NCI-H1417 treated with DMSO at 0.1 percent for 48 hours (cell line): ENCODE data around the gene ZNF175.
A peak's percentile ranks its signal among the peaks of the same experiment; 100 is the strongest.

ENCODE experiments used
- DNase-seq: peaks from one replicate; lab custom pipeline; 2025; lab: John Stamatoyannopoulos, UW

The ZNF175 gene

GRCh38 chr19:51570962-51571575, at the start of gene ZNF175:
TSS of gene ZNF175 (plus strand) at chr19:51571283. CDS start at chr19:51573330, 2,047 bp downstream.
- peak; percentile 71 for DNase-seq

DNA sequence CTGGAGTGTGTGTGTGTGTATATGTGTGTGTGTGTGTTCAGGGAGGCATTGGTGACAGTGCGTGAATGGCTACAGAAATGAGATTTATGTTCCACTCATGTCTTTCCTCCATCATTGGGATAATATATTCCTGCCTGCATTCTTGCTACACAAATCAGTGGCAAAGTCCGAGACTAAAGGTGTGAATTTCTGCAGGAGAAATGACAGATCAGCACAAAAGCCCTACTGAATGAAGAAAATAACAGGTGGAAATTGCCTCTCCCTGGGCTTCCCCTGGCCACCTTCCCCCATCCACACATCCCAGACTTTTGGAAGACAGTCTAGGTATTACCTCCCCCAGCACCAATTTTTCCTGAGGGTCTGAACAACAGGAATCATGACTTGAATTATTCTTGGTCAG, 49.7 kb upstream of the ZNF175 start:
- no peak for DNase-seq

DNA sequence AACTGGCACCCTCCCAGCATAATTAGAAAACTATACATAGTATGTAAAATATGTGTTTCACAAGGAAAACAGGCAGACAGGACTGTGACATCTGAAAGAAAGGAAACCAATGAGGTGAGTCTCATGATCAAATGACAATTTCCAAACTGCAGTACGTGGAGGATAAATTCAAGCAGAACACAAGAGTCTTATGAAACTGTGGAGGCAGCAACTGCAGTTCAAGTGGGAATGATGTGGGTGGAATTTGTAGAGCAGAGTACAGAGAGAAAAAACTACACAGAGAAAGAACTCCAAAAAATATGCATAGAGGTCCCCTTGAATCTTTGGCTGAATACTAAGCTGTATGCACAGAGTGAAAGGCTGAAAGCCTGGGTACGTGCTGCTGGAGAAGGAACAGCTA, 49.3 kb upstream of the ZNF175 start:
- no peak for DNase-seq

- DNase-seq = no peak
Observed at GRCh38 chr19:51524666-51525264, 46.3 kb upstream of the ZNF175 start.

- no peak for DNase-seq
Observed at GRCh38 chr19:51525651-51526050, 45.4 kb upstream of the ZNF175 start.

DNA sequence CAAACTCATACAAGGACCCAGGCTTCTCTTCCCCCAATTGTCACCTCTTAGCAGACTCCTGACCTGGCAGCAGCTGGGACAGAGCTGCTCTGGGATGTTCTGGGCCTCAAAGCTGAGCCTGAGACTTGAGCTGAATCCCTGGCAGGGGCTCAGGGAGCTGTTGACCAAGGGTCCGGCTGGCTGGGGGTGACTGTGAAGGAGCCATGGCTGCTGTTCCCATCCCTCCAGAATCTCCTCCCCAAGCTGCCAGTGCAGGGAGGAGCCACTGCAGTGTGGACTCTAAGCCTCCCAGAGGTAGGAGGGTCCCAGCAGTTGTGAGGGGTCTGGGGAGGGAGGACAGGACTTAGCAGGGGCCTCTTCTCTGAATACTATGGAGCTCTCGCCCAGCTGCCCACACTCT, 41.8 kb upstream of the ZNF175 start:
- DNase-seq = no peak

- no peak for DNase-seq
Observed at GRCh38 chr19:51530616-51531015, 40.5 kb upstream of the ZNF175 start.

- no peak for DNase-seq
Observed at GRCh38 chr19:51531349-51532315, 39.5 kb upstream of the ZNF175 start, which contains the start of gene SIGLEC6. TSS of gene SIGLEC6 (minus strand) at chr19:51531670. CDS start at chr19:51531648, 22 bp downstream.

DNA sequence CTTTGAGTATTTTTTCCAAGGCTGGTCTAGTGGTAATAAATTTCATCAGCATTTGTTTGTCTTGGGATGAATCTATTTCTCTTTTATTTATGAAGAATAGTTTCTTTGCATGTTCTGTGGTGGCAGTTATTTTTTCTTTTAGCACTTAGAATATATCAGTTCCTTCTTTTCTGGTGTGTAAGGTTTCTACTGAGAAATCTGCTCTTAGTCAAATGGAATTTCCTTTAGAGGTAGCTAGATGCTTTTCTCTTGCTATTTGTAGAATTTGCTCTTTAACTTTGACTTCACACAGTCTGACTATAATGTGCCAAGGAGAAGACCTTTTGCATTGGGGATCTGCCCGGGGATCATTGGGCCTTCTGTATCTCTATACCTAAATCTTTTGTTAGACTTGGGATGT, 35.5 kb upstream of the ZNF175 start:
- DNase-seq = no peak

- DNase-seq = no peak
Observed at GRCh38 chr19:51539821-51540366, 31.2 kb upstream of the ZNF175 start.

GRCh38 chr19:51541458-51542357, 29.4 kb upstream of the ZNF175 start:
- DNase-seq = no peak

- DNase-seq = no peak
Observed at GRCh38 chr19:51542699-51543098, 28.4 kb upstream of the ZNF175 start.

DNA sequence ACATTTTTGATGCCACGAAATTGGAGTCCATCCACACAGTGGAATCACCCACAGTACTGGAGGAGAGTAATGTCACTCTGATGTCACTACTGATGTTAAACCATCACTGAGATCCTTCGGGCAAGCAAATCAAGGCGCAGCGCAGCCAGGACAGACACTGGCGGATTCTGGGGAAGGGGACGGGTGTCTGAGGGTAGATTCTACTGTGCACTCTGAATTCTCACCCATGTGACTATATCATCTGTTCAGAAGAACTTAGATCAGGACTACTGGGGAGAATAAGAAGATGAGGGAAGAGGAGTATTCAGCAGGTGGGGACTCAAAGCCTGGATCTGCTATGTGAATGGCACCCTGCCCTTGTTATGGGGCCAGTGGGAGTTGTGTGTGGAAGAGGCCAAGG, 27.0 kb upstream of the ZNF175 start:
- no peak for DNase-seq

- DNase-seq = no peak
Observed at GRCh38 chr19:51546107-51546649, 24.9 kb upstream of the ZNF175 start.

- DNase-seq = no peak
Observed at GRCh38 chr19:51546650-51547396, 24.3 kb upstream of the ZNF175 start.

DNA sequence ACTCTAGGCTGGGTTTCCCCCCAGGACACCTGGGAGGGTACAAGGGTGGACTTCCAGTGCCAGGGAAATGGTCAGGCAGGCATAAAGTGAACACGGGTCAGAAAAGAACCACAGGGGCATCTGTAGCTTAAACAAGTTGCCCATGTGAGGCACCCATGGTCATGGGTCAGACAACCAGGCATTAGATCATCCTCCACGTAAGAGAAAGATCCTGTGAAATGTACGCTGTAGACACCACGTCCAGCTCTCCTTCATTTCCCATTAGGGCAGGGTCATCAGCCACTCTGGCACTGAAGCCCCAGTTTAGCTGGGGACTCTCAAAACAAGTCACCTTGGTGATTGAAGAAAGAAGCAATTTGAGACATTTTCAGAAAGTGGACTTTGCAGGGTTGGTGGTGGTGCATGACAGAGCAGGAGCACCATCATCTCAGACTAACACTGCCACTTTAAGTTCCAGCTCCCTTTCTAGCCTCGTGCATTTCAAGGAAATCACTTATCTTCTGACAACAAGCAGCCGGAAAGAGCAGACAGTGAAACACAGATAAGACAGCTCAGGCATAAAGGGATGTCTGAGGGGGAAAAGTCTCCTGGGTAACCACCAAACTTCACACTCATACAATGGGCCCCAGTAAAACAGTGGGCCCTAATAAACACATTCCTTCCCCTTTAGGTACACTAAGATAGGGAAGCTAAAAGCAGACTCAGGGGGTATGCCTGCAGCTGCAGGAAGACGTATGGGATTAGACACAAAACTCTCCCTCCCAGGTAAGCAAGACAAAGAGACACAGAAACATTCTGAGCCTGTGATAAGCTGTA, 23.5 kb upstream of the ZNF175 start:
- no peak for DNase-seq

DNA sequence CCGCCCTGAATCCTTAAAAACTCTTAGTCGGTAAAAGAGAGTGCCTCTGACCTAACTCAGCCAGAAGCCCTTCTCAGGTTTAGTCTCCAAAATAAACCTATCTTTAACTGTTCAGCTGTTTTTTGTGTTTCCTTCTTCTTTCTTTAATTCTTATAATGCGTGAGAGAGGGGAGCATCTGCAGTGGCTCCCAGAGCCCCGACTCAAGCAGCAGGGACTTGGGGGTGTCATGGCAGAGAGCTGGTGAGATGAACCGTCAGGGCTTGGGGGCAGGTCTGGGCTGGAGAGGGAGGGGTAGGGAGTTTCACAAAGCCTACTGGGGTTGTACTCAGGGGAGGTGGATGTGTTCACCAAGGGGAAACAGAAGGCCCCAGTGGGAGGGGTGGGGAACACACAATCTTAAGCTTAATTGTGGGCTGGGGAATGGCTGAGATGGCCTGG, 22.9 kb upstream of the ZNF175 start:
- DNase-seq = no peak

DNA sequence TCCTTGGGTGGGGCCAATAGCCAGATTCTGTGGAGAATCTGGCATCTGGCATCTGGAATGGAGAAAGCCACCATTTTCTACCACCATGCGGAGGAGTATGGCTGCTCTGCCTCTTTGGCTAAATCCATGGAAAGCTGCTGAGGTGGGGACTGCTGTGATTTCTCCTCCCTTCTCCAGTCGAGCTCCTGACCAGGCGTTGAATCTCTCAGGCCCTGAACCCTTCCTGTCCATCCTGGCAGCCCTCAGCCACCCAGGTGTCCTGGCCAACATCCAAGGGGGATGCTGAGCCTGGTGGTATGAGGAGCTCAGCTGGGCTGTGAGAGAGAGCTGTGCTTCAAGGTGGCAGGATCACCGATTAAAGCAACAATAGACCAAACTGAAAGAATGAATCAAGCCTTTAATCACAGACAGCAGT, 22.2 kb upstream of the ZNF175 start:
- DNase-seq = no peak

DNA sequence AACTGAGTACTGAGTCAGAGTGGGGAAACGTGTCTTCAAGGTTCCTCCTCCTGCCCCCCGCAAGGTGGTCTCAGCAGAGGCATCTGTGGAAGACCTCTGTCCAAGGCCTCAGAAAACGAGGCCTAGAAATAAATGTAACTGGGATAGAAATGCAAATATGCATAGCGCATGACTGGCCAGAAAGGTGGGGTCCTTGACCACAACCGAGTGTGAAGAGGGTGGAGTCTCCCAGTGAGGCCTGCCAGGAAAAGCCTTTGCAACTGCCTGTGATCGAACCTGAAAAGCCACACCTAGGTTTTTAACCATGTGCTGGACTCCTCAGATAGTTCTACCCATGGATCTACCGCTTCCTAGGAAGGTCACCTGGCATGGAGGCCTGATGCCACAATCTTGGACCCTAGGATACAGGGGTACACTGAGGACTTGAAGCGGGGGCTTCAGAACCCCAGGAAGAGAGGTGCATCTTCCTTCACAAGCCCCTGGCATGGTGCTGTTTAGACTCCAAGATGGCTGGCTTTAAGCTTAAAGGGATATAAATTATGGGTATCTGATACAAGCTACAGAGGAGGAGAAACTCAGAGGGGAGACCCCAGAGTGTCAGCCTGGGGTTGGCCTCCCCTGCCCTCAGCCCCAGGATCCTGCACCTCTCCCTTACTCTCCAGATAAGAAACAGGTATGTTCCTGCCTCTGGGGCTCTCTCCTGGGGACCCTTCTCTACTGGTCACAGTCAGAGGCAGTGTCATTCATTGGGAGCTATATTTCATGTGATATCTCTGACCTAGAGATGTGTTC, 21.4 kb upstream of the ZNF175 start:
- no peak for DNase-seq
